Thymus (tissue), 11 donors: ENCODE data around the gene GPHA2. TPM values are rescaled to one million over a fixed set of nuclear protein-coding genes. Genes with fewer than 3 reads are reported as not detected.

Experiments
- DNase-seq, 9 donors: peaks; one replicate each; pipeline ENCODE4 v3.0.0-alpha.2; 2013; ENCODE audit warnings: low spot score in 9 of 9, low read depth in 6 of 9, missing footprints in 1 of 9
- H3K27ac ChIP-seq, 2 donors: one replicate each; pipeline ENCODE4 v1.5.1; 2013; ENCODE audit warnings: control low read depth in 1 of 2, low read depth in 1 of 2, low read length in 1 of 2, mild to moderate bottlenecking in 1 of 2, moderate library complexity in 1 of 2
- H3K27me3 ChIP-seq, 2 donors: one replicate each; pipeline ENCODE4 v1.5.1; 2013; ENCODE audit warnings: low read length in 1 of 2; ENCODE audit not compliant: control insufficient read depth in 2 of 2, insufficient read depth in 1 of 2
- H3K36me3 ChIP-seq, 2 donors: one replicate each; pipeline ENCODE4 v1.5.1; 2013; ENCODE audit warnings: low read length in 1 of 2, mild to moderate bottlenecking in 1 of 2, moderate library complexity in 1 of 2; ENCODE audit not compliant: control insufficient read depth in 2 of 2, insufficient read depth in 2 of 2
- H3K4me1 ChIP-seq, 2 donors: one replicate each; pipeline ENCODE4 v1.5.1; 2013; ENCODE audit warnings: low read length in 2 of 2; ENCODE audit not compliant: control insufficient read depth in 2 of 2, insufficient read depth in 2 of 2
- H3K4me3 ChIP-seq, 2 donors: one replicate each; pipeline ENCODE4 v1.5.1; 2013; ENCODE audit warnings: low read length in 2 of 2, control low read depth in 1 of 2, mild to moderate bottlenecking in 1 of 2
- H3K9me3 ChIP-seq, 2 donors: one replicate each; pipeline ENCODE4 v1.5.1; 2013; ENCODE audit warnings: low read length in 1 of 2, mild to moderate bottlenecking in 1 of 2; ENCODE audit not compliant: control insufficient read depth in 2 of 2, insufficient read depth in 1 of 2
- WGBS: extraction: QIAGEN DNeasy Blood & Tissue Kit; methylation state at CpG from one replicate; pipeline ENCODE4 v1.1.7; 2013; 5-methylcytosine and 5-hydroxymethylcytosine counted together
- polyA plus RNA-seq: library from polyadenylated mRNA; stranded (reverse); fragments of 200-250 nt; gene quantifications from one replicate; pipeline ENCODE4 v1.2.3, GENCODE V29; 2013
- total RNA-seq: library from RNA; stranded (reverse); fragments of 120-200 nt; gene quantifications from one replicate; pipeline ENCODE4 v1.2.4, GENCODE V29; 2013
- donor health status: healthy.

GPHA2 gene
- total and polyA plus RNA-seq, 2 donors = 0.47 to 1.6 TPM

DNA sequence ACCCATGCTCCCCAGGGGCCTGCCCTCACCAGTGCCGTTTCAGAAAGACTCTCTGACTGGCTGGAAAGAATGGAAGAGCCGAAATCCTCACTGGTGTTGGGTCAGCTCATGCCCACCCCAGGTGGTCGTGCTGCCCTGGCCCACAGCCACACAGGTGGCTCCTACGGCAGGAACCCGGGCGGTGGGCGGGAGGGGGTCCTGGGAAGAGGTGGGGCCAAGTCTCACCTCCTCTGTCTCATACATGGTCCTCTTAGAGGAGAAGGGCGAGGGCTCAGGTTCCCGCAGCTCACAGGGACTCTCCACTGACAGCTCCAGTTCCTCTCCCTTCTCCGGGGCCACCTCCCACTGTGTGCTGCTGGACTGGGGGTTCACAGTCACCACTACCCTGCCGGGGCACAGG lies 26.9 kb downstream of the GPHA2 start:
- peaks cover 82 to 87% of the 10 kb centered on the region in 2 donors for H3K36me3 ChIP-seq
- no peak overlapping the region for H3K27ac ChIP-seq
- H3K4me1 ChIP-seq = no peaks in the 10 kb centered on the region
- no peaks in the 10 kb centered on the region for H3K9me3 ChIP-seq
- no peak overlapping the region for H3K4me3 ChIP-seq
- no peaks in the 10 kb centered on the region for H3K27me3 ChIP-seq
- no peak for DNase-seq
- 97% methylated on average over 11 of the region's 11 CpGs for WGBS

- Histone ChIP-seq H3K4me1 (no peaks in the 10 kb centered on the region), H3K27ac (no peak overlapping the region), H3K27me3 (no peaks in the 10 kb centered on the region), H3K9me3 (no peaks in the 10 kb centered on the region), H3K4me3 (no peak overlapping the region), H3K36me3 (peaks cover 83 to 88% of the 10 kb centered on the region in 2 donors)
- DNase-seq = no peak
- WGBS = 97% methylated on average over 13 of the region's 13 CpGs
These were observed 29.4 kb downstream of the GPHA2 start for GRCh38 chr11:64906314-64906635.

- Histone ChIP-seq H3K27me3 (no peaks in the 10 kb centered on the region), H3K4me3 (no peak overlapping the region), H3K4me1 (no peaks in the 10 kb centered on the region), H3K27ac (no peak overlapping the region), H3K9me3 (no peaks in the 10 kb centered on the region), H3K36me3 (peaks cover 84 to 88% of the 10 kb centered on the region in 2 donors)
- DNase-seq = no peak
- WGBS = 97% methylated on average over 25 of the region's 25 CpGs
These were observed 30.0 kb downstream of the GPHA2 start for GRCh38 chr11:64905516-64906313.

GRCh38 chr11:64903291-64903833 lies 32.3 kb downstream of the GPHA2 start:
- H3K9me3 ChIP-seq = no peaks in the 10 kb centered on the region
- H3K4me1 ChIP-seq = no peaks in the 10 kb centered on the region
- WGBS = 98% methylated on average over 23 of the region's 23 CpGs
- DNase-seq = no peak
- H3K27ac ChIP-seq = no peak overlapping the region
- peaks cover 77 to 81% of the 10 kb centered on the region in 2 donors for H3K36me3 ChIP-seq
- no peaks in the 10 kb centered on the region for H3K27me3 ChIP-seq
- H3K4me3 ChIP-seq = no peak overlapping the region

GRCh38 chr11:64902102-64902900 lies 33.4 kb downstream of the GPHA2 start:
- peaks cover 81 to 82% of the 10 kb centered on the region in 2 donors for H3K36me3 ChIP-seq
- H3K4me3 ChIP-seq = no peak overlapping the region
- H3K4me1 ChIP-seq = no peaks in the 10 kb centered on the region
- H3K27ac ChIP-seq = no peak overlapping the region
- WGBS = 95% methylated on average over 30 of the region's 30 CpGs
- H3K27me3 ChIP-seq = no peaks in the 10 kb centered on the region
- H3K9me3 ChIP-seq = no peaks in the 10 kb centered on the region
- no peak for DNase-seq

GRCh38 chr11:64900774-64901173 lies 34.9 kb downstream of the GPHA2 start:
- H3K4me3 ChIP-seq = no peak overlapping the region
- H3K4me1 ChIP-seq = no peaks in the 10 kb centered on the region
- H3K9me3 ChIP-seq = no peaks in the 10 kb centered on the region
- H3K27ac ChIP-seq = no peak overlapping the region
- H3K36me3 ChIP-seq = peaks cover 76 to 82% of the 10 kb centered on the region in 2 donors
- H3K27me3 ChIP-seq = no peaks in the 10 kb centered on the region
- over 99% methylated on average over 17 of the region's 17 CpGs for WGBS
- no peak for DNase-seq

DNA sequence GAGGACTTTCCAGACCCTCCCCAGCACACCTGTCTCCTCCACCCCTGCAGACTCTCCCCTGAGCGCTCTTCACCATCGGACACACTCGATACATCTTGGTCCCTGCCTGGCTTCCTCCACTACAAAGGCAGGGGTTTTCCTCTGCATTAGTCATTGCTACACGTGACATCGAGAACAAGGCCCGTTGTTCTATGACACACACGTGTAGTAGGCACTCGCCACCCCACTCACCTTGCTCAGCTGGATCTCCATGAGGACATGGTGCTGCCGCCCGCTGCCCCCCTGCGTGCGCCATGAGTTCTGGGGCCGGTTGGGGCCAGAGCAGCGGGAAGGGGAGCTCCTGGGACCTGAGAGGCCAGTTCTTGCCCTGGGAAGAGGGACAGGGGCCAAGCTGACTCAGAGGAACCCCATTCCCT lies 35.4 kb downstream of the GPHA2 start:
- Histone ChIP-seq H3K27me3 (no peaks in the 10 kb centered on the region), H3K27ac (no peak overlapping the region), H3K4me1 (no peaks in the 10 kb centered on the region), H3K4me3 (no peak overlapping the region), H3K9me3 (no peaks in the 10 kb centered on the region), H3K36me3 (peaks cover 74 to 79% of the 10 kb centered on the region in 2 donors)
- no peak for DNase-seq
- WGBS = 95% methylated on average over 14 of the region's 14 CpGs

- DNase-seq = no peak
- Histone ChIP-seq H3K27ac (no peak overlapping the region), H3K4me3 (no peak overlapping the region), H3K36me3 (peaks cover 77 to 81% of the 10 kb centered on the region in 2 donors), H3K4me1 (peaks cover 0 to 4% of the 10 kb centered on the region in 2 donors), H3K27me3 (no peaks in the 10 kb centered on the region), H3K9me3 (no peaks in the 10 kb centered on the region)
- 97% methylated on average over 19 of the region's 19 CpGs for WGBS
These were observed 37.2 kb downstream of the GPHA2 start for GRCh38 chr11:64898541-64898940.

DNA sequence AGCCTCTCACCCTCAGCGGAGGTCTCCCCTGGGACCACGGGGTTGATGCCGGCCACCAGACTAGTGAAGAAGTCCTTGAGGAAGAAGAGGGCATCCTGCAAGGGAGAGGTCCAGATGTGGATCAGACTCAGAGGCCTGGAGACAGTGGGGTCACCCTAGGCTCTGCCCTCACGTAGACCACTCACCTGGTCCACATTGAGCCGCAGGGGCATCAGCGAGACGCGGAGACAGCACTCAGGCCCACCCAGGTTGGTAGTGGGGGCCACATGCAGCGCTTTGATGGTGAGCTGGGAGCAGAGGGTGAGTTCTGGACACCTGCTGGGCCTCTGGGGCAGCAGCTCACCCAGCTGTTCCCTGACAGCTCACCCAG lies 37.6 kb downstream of the GPHA2 start:
- Histone ChIP-seq H3K4me1 (peaks cover 0 to 4% of the 10 kb centered on the region in 2 donors), H3K27me3 (no peaks in the 10 kb centered on the region), H3K4me3 (no peak overlapping the region), H3K27ac (no peak overlapping the region), H3K36me3 (peaks cover 72 to 76% of the 10 kb centered on the region in 2 donors), H3K9me3 (no peaks in the 10 kb centered on the region)
- DNase-seq = no peak
- WGBS = 99% methylated on average over 9 of the region's 9 CpGs
